HG02870 (cell line): Measurements from ENCODE around the gene ABHD1.

Experiments used
- ATAC-seq: cut with Tn5 transposase; IDR thresholded peaks from one replicate; pipeline ENCODE4 v1.9.1; 2021; ENCODE audit warnings: mild to moderate bottlenecking, moderate library complexity; ENCODE audit not compliant: unreplicated experiment

ABHD1 gene

GRCh38 chr2:27134781-27135477 lies 11.3 kb downstream of the ABHD1 start:
- ATAC-seq = no peak

GRCh38 chr2:27135478-27135955 lies 11.9 kb downstream of the ABHD1 start:
- no peak for ATAC-seq

GRCh38 chr2:27136751-27137150 lies 13.1 kb downstream of the ABHD1 start:
- ATAC-seq = no peak

- ATAC-seq = no peak
These were observed 13.8 kb downstream of the ABHD1 start for GRCh38 chr2:27137322-27137935.

GRCh38 chr2:27138111-27138510 lies 14.5 kb downstream of the ABHD1 start:
- ATAC-seq = no peak

GRCh38 chr2:27139310-27139709 lies 15.7 kb downstream of the ABHD1 start, which contains the start of gene PRR30:
Gene PRR30, minus strand, starts transcription at chr2:27139410. Its CDS starts 1,081 bp downstream, at chr2:27138329.
- ATAC-seq = no peak

- no peak for ATAC-seq
These were observed 19.7 kb downstream of the ABHD1 start for GRCh38 chr2:27143285-27143684.

GRCh38 chr2:27145682-27146081 lies 22.1 kb downstream of the ABHD1 start:
- ATAC-seq = no peak

GRCh38 chr2:27147935-27148334 lies 24.3 kb downstream of the ABHD1 start:
- no peak for ATAC-seq

- no peak for ATAC-seq
These were observed 25.3 kb downstream of the ABHD1 start, which contains the start of gene TCF23 for GRCh38 chr2:27148801-27149439. Gene TCF23, plus strand, starts transcription at chr2:27149004. Its CDS starts 130 bp downstream, at chr2:27149134.

GRCh38 chr2:27149570-27150405 lies 26.2 kb downstream of the ABHD1 start:
- no peak for ATAC-seq

GRCh38 chr2:27150639-27151230 lies 27.1 kb downstream of the ABHD1 start:
- no peak for ATAC-seq

- no peak for ATAC-seq
These were observed 28.6 kb downstream of the ABHD1 start for GRCh38 chr2:27152102-27152795.

GRCh38 chr2:27152796-27153464 lies 29.3 kb downstream of the ABHD1 start:
- ATAC-seq = no peak

- no peak for ATAC-seq
These were observed 30.9 kb downstream of the ABHD1 start for GRCh38 chr2:27154488-27154887.

GRCh38 chr2:27155069-27155520 lies 31.5 kb downstream of the ABHD1 start:
- no peak for ATAC-seq

- no peak for ATAC-seq
These were observed 34.9 kb downstream of the ABHD1 start for GRCh38 chr2:27158468-27158867.

- no peak for ATAC-seq
These were observed 35.7 kb downstream of the ABHD1 start for GRCh38 chr2:27159271-27159670.

GRCh38 chr2:27160191-27160590 lies 36.6 kb downstream of the ABHD1 start:
- no peak for ATAC-seq
